Neuron (in vitro differentiated cells): ENCODE measurements around the gene OLA1.

Experiments
- H2AFZ ChIP-seq: one replicate; pipeline ENCODE4 v1.6.1; 2013; ENCODE audit warnings: low read depth, mild to moderate bottlenecking, inconsistent platforms, low read length, moderate library complexity
- H3K27me3 ChIP-seq: one replicate; pipeline ENCODE4 v1.6.1; 2013; ENCODE audit warnings: low read length; ENCODE audit not compliant: insufficient read depth
- H3K36me3 ChIP-seq: one replicate; pipeline ENCODE4 v1.6.1; 2013; ENCODE audit warnings: low read length; ENCODE audit not compliant: insufficient read depth
- H3K4me1 ChIP-seq: one replicate; pipeline ENCODE4 v1.6.1; 2013; ENCODE audit warnings: low read length; ENCODE audit not compliant: insufficient read depth
- H3K4me3 ChIP-seq: 2 replicates; pipeline ENCODE4 v1.5.1; 2013; ENCODE audit warnings: mild to moderate bottlenecking, low read length, moderate library complexity
- H3K9me3 ChIP-seq: one replicate; pipeline ENCODE4 v1.6.1; 2013; ENCODE audit warnings: low read length

OLA1 gene

DNA sequence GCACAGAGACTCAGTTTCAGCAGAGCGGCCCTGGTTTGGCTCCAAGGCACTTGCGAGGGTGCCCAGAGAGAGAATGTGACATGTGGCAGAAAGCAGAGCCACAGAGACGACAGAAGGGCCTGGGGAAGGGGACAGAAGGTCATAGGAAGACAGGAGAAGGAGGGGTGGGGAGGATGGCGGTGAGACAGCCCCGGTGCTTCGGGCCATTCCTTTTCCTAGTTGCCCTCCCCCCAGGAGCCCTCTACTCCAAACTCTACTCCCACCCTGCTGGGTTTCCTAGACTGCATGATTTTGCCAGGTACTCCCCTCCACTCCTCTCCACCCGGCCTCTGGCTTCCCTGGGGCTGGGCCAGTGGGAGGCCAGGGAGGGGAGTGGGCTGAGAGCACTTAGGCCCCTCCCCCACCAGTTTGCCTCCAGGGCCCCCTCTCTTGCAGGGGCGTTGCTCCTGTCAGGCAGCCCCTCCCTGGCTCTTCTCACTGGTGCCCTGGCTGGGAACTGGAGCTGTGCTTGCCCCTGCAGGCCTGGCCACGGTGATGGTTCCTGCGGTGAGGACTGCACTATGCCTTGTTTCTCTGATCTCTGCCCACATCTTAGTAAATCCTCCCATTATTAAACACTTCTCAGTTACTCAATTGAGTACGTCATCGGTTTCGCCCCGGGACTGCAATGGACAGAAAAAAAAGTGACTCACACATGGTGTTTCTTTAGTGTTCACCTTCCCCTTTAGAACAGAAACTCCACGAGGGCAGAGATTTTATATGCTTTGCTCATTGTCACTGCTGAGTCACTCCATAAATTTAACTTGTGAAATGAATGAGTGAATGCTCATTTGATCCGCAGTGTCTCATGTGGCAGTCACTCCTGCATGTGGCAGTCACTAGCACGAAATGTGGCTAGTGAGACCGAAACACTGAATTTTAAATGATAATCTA, 224.5 kb downstream of the OLA1 start:
- no peaks in the 10 kb centered on the region for H3K27me3 ChIP-seq
- no peaks in the 10 kb centered on the region for H3K9me3 ChIP-seq
- no peaks in the 10 kb centered on the region for H3K36me3 ChIP-seq
- H2AFZ ChIP-seq, result no peak overlapping the region
- H3K4me1 ChIP-seq, result peaks cover 5% of the 10 kb centered on the region
- no peak overlapping the region for H3K4me3 ChIP-seq
